GM06990 (cell line): ENCODE data around the gene FGFBP2.
"Not testable (repeated sequence)": the region's sequence is repeated elsewhere in the genome, so short reads cannot be mapped to it uniquely, and the experiment has no call there.

Experiments
- DNase-seq: peaks from one replicate; pipeline ENCODE4 v3.0.0-alpha.2; 2011; ENCODE audit not compliant: insufficient read length; ENCODE audit errors: extremely low read depth
- H3K27me3 ChIP-seq: replicated peaks from 2 replicates; pipeline ENCODE4 v1.6.0; 2011; ENCODE audit warnings: low read length; ENCODE audit not compliant: control insufficient read depth, insufficient read depth
- H3K36me3 ChIP-seq: 2 replicates; pipeline ENCODE4 v1.5.1; 2011; ENCODE audit warnings: low read length; ENCODE audit not compliant: control insufficient read depth, insufficient read depth
- H3K4me3 ChIP-seq: replicated peaks from 2 replicates; pipeline ENCODE4 v1.5.1; 2011; ENCODE audit warnings: low read depth, mild to moderate bottlenecking, control low read depth, low read length
- CTCF ChIP-seq: IDR thresholded peaks from 2 replicates; pipeline ENCODE4 v1.5.1; 2011; ENCODE audit warnings: low read length, control low read depth, mild to moderate bottlenecking, inconsistent platforms; ENCODE audit not compliant: insufficient read depth, poor library complexity, severe bottlenecking

FGFBP2 gene

DNA sequence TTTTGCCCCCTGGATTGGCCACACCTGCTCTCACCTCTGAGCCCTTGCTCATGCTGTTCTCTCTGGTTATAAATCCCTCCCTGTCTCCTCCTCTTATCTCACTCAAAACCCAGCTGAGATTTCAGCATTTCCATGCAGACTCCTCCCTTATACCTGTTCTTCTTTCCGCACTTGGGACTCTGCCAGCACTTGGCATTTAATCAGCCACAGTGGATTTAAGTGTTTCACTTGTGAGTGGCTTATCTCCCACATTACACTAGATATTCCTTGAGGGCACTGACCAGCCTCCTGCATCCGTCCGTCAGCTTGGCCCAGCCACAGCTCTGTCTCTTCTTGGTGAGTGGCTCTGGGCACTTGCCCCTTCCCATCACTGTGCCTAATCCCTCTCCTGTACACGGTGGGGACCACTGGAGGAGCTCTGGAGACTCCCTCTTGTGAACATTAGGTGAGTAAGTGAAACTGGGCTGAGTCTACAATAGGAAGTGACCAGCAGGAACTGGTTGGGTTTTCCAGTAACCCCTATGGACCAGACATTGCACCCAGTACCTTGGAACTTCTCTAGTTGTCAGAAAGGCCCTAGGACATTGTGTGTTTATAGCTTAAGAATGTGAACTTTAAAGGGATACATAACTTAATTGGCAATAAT is 44.4 kb downstream of the FGFBP2 start:
- Histone ChIP-seq H3K27me3 (0 out of 2 replicates have a peak, but pooled peaks cover 1% of the 10 kb centered on the region), H3K36me3 (no peaks in the 10 kb centered on the region), H3K4me3 (no peak overlapping the region)
- no peak for DNase-seq
- no peak for TF ChIP-seq CTCF

- H3K27me3 ChIP-seq: 0 out of 2 replicates have a peak, but pooled peaks cover 1% of the 10 kb centered on the region
- H3K36me3 ChIP-seq: no peaks in the 10 kb centered on the region
- H3K4me3 ChIP-seq: no peak overlapping the region
- no peak for DNase-seq
- TF ChIP-seq CTCF: no peak
Observed at GRCh38 chr4:15917297-15917696, 45.7 kb downstream of the FGFBP2 start.

DNA sequence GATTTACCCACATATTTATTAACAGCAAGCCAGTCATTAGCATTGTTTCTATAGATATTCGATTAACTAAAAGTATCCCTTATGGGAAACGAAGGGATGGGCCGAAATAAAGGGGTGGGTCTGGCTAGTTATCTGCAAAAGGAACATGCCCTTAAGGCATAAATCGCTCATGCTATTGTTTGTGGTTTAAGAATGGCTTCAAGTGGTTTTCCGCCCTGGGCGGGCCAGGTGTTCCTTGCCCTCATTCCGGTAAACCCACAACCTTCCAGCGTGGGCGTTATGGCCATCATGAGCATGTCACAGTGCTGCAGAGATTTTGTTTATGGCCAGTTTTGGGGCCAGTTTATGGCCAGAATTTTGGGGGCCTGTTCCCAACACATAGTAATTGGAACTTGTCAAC is 46.6 kb downstream of the FGFBP2 start:
- not testable (repeated sequence) for H3K4me3 ChIP-seq, H3K27me3 ChIP-seq, H3K36me3 ChIP-seq, DNase-seq

- no peak for DNase-seq
- H3K36me3 ChIP-seq: no peaks in the 10 kb centered on the region
- no peaks in the 10 kb centered on the region for H3K27me3 ChIP-seq
- no peak overlapping the region for H3K4me3 ChIP-seq
- TF ChIP-seq CTCF: no peak
Observed at GRCh38 chr4:15914736-15915135, 48.2 kb downstream of the FGFBP2 start.

- H3K36me3 ChIP-seq: no peaks in the 10 kb centered on the region
- H3K4me3 ChIP-seq: no peak overlapping the region
- no peak for TF ChIP-seq CTCF
- H3K27me3 ChIP-seq: no peaks in the 10 kb centered on the region
- DNase-seq: no peak
Observed at GRCh38 chr4:15914291-15914690, 48.7 kb downstream of the FGFBP2 start.

DNA sequence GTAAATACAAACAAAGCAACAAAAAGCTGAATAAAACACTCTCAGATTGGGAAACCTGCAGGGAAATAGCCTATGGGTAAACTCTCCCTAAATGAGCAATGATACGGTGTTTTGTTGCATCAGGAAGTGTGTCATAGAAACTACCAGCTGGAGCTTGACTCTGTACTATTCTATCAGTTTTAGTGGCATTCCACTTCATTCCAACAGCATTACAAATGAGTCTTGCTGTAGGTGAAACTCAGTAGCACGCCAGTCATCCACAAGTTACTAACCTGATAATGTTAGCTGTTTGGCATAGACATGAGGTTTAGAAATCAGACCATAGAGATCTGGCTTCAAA is 49.4 kb downstream of the FGFBP2 start:
- no peak for DNase-seq
- Histone ChIP-seq H3K27me3 (no peaks in the 10 kb centered on the region), H3K4me3 (no peak overlapping the region), H3K36me3 (no peaks in the 10 kb centered on the region)
- no peak for TF ChIP-seq CTCF
